HG02610 (cell line): ENCODE data around the gene FOXI3.
"Not testable (repeated sequence)": the region's sequence is repeated elsewhere in the genome, so short reads cannot be mapped to it uniquely, and the experiment has no call there.

Source experiments
- ATAC-seq: cut with Tn5 transposase; IDR thresholded peaks from one replicate; pipeline ENCODE4 v1.9.1; 2021; ENCODE audit warnings: mild to moderate bottlenecking, moderate library complexity; ENCODE audit not compliant: unreplicated experiment

The FOXI3 gene

DNA sequence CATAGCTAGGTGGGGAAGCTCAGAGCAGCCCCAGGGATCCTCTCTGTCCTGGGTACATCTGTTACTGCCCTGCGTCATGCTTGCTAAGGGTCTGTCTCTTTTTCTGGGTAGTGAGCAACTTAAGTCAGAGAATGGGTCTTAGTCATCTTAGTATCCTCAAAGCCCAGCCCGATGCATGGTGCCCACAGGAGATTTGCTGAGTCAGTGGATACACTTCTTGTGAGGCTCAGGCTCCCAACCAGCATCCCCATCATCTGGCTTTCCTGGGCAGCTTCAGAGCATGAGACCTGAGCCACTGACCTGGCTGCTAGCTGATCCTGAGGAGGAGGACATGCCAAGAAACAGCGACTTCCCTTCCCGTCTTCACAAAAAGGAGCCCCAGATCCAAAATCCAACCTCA, 10.0 kb downstream of the FOXI3 start:
- no peak for ATAC-seq

DNA sequence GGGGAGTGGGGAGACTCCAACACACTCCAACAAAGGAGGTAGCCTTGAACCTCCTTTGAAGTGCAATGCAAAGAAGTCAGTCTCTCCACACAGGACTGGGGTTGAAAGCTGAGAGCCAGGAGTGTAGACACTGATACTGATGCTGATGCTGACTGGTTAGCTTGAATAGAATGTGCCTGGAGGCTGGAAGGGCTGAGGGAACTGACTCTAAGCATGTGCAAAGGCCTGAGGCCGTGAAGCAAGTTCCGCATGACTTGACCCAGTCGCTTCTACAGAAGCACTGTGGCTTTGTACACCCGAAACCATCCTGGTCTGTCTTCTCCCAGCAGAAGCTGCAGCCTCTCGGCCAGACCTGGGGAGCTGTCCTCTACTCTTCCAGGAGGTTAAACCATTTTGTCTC, 10.4 kb downstream of the FOXI3 start:
- ATAC-seq, result no peak

DNA sequence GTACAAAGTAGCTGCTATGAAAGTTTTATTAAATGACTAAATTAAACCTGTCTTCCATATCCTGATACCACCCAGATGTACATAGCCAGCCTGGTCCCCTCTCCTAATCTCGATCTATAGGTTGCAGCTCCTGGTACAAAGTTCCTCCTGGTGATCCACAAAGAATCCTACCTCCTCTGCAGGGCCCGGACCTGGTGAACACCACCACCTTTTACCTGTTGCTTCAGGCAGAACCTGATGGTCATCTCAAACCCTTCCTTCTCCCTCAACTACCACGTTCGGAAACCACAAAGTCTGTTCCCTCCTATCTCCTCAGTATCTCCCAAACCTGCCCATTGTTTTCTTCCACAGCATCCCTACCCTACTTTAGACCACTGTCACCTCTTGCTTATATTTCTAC, 15.5 kb downstream of the FOXI3 start:
- ATAC-seq, result no peak

DNA sequence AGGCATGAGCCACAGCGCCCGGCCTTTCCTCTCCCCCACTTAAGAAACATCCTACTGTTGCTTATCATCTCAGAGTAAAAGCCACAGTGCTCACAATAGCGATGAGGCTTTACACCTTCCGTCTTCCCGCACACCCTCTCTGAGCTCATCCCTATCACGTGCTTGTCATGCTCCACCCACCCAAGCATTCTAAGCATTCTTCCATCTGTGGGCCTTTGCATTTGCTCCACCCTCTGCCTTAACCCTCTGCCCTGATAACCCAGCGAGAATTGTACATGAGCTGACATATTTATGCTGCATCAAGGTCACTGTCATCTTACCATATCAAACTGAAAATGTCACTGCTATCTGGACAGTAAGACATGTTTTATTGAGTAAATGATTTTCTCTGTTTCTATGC, 22.6 kb downstream of the FOXI3 start:
- ATAC-seq, result no peak

GRCh38 chr2:88423733-88424132, 28.8 kb downstream of the FOXI3 start:
- no peak for ATAC-seq

DNA sequence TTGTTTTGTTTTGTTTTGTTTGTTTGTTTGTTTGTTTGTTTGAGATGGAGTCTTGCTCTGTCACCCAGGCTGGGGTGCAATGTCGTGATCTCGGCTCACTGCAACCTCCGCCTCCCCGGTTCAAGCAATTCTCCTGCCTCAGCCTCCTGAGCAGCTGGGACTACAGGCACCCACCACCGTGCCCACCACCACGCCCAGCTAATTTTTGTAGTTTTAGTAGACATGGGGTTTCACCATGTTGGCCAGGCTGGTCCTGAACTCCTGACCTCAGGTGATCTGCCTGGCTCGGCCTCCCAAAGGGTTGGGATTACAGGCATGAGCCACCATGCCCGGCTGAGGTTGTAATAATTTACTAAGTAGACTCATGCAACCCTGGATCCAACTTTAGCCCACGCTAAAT, 33.4 kb downstream of the FOXI3 start:
- ATAC-seq, result not testable (repeated sequence)

- ATAC-seq, result no peak
Measured at GRCh38 chr2:88416016-88416663, 36.4 kb downstream of the FOXI3 start.

DNA sequence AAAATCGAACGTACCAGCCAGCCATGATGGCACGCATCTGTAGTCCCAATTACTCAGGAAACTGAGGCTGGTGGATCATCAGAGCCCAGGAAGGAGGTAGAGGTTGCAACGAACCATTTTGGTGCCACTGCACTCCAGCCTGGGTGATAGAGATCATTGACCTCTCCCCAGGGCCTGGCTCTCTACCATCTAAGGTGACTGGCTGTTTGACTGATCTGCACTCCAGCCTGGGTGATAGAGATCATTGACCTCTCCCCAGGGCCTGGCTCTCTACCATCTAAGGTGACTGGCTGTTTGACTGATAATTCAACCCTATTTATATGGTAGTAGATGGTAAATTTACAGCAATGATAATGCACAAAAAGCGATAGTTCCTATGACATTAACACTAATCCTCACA, 43.6 kb downstream of the FOXI3 start:
- not testable (repeated sequence) for ATAC-seq

GRCh38 chr2:88400037-88400767, 52.3 kb downstream of the FOXI3 start:
- no peak for ATAC-seq

DNA sequence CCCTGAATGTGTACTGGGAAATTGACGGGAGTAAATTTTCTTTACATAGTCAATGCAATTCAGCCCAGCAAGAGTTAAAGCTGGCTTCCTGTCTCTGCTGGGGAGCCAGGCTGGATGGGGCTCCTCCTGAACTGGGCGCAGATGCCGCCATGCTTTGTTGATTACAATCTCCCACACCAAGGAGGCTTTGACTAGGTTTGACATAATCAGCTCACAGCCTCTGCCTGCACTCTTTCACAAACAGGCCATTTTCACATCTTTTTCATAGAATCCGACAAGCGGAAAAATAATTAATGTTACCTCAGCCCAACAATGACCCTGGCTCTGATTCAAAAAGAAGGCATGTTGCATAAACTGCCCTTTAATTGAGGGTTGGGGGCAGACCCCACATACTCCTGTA, 54.3 kb downstream of the FOXI3 start:
- no peak for ATAC-seq
